GM21529 (cell line): ENCODE data around the gene DST.
"Not testable (repeated sequence)": the region's sequence is repeated elsewhere in the genome, so short reads cannot be mapped to it uniquely, and the experiment has no call there.

Source experiments
- ATAC-seq: cut with Tn5 transposase; IDR thresholded peaks from one replicate; pipeline ENCODE4 v1.9.1; 2021; ENCODE audit not compliant: unreplicated experiment

DST gene

GRCh38 chr6:56573624-56574023, 69.1 kb downstream of the DST start:
- no peak for ATAC-seq

- no peak for ATAC-seq
Measured at GRCh38 chr6:56572788-56573471, 69.8 kb downstream of the DST start.

DNA sequence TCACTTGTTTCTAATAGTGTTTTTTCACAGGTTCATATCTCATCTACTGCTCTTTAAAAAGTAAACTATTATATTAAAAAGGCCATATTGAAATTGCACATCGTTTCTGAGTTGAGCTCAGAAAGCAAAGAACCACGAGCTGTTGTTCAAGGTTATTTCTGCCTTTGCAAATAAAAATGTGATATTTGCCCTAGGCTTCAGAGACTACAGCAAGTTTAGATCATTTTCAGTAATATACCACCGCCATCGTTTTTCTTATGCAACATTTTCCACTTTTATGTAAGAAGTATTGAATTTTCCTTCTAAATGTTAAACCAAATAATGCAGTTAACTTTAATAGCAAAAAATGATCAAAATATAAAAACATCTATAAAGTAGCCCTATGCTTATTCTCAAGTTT, 71.1 kb downstream of the DST start:
- ATAC-seq: no peak

- peak; percentile 90 for ATAC-seq
Measured at GRCh38 chr6:56570413-56571359, 72.0 kb downstream of the DST start.

DNA sequence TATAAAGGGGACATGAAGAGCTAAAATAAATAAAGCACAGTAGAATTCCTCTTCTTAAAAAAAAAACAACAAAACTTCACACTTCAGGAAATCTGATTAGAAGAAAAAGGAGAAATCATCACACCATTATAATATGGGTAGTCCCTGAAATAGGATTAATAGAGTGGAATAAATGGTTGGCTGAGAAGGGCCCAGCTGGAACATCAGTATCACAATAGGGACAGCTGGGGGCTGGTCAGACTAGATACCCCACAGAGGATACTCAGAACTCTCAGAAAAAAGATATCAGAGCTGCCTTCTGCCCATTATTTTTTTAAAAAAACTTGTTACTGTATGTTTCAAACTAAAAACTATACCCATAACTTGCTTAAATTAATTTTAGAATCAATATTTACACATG, 75.2 kb downstream of the DST start:
- no peak for ATAC-seq

GRCh38 chr6:56562730-56563129, 80.0 kb downstream of the DST start:
- not testable (repeated sequence) for ATAC-seq

GRCh38 chr6:56556751-56557540, 85.7 kb downstream of the DST start:
- no peak for ATAC-seq

- no peak for ATAC-seq
Measured at GRCh38 chr6:56555438-56555872, 87.2 kb downstream of the DST start.

GRCh38 chr6:56552187-56553130, 90.2 kb downstream of the DST start:
- no peak for ATAC-seq

DNA sequence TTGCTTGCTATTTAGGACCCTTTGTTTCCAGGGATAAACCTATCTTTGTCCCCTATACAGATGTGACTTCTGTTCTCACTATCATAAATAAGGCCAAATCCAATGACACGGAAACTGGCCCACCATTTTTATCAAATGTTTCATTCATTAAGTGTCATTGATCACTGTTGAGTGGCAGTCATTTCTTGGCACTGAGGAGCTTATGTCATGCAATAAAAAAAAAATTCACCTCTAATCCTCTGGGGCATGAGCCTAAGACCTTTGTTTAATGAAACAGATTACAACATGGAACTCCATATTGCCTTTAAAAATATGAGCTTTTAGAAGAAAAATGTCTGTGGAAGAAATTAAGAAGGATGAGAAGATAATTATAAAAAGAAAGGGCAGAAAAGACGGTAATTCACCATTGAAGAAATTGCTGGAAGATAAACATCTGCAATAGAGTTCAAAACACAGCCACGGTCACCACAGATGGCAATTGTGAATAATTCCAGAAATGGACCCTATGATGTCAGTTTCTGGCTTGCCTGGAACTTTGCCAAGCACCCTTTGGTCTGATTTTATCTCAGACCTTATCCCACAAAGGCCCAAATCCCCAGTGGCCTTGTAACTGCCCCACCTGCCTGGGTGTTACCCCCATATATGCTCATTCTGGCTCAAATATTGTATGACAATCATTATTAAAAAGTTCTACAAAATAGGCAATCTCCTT, 91.1 kb downstream of the DST start:
- no peak for ATAC-seq

- ATAC-seq: no peak
Measured at GRCh38 chr6:56550301-56550700, 92.4 kb downstream of the DST start.

DNA sequence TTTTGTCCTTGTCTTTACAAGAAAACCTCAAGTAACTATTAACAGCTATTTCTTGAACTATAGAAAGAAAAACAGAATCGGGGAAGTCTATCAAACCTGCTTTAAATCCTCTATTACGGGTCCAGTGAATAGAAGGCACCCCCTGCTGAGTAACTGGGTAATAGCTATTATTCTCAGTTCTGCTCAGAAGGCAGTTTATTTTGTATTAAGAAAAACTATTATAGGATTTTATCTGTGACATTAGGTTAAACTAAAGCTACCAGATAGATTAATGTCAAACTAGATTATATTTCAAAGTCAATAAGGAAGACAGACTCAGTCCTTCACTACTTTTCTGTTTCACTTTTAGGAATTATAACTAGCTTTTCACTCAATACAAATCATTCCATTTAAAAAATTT, 93.7 kb downstream of the DST start:
- no peak for ATAC-seq

DNA sequence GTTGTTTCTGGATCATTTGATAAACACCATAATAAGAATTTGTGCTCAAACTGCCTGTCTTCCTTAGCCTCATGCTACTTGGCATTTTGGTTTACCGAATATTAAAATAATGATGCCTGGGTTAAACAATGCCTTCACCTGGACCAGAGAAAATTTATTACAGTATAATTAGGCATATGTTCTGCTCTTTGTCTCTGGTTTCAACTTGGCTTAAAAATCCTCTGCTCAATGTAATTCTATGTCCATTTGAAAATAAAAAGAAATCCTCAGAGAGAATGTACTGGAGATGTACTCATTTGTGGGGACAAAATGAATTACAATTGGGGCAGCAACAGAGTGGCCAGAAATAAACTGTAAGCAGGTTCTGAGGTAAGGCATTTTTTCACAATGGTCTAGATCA, 95.0 kb downstream of the DST start:
- ATAC-seq: no peak

GRCh38 chr6:56542364-56543331, 100.0 kb downstream of the DST start:
- ATAC-seq: peak; percentile 95

DNA sequence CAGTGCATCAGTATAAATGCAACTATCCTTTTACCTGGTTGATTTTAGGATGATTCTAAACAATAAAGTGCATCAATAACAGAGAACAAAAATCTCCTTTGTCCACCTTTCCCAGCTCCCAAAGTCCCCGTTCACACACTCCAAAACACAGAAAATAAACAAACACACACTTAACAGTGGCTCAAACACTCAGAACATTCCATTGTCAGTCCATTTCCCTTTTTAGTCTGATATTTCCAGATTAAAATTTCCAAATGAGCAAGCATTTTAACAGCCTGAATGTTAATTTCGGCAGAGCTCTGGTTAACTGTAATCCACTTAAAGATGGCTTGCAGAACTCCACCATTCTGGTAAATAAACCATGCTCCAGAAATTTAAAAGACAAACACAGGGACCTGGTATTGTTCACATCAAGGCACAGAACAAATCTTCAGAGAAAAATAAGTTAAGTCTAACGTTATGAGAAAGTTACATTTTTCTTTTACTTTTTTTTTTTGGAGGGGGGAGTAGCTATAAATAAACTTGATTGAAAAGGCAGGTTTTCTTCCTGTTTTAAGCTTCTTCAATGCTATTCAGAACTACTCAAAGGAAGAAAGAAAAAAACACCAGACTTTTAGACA, 100.8 kb downstream of the DST start:
- no peak for ATAC-seq

- ATAC-seq: no peak
Measured at GRCh38 chr6:56541030-56541600, 101.6 kb downstream of the DST start.

DNA sequence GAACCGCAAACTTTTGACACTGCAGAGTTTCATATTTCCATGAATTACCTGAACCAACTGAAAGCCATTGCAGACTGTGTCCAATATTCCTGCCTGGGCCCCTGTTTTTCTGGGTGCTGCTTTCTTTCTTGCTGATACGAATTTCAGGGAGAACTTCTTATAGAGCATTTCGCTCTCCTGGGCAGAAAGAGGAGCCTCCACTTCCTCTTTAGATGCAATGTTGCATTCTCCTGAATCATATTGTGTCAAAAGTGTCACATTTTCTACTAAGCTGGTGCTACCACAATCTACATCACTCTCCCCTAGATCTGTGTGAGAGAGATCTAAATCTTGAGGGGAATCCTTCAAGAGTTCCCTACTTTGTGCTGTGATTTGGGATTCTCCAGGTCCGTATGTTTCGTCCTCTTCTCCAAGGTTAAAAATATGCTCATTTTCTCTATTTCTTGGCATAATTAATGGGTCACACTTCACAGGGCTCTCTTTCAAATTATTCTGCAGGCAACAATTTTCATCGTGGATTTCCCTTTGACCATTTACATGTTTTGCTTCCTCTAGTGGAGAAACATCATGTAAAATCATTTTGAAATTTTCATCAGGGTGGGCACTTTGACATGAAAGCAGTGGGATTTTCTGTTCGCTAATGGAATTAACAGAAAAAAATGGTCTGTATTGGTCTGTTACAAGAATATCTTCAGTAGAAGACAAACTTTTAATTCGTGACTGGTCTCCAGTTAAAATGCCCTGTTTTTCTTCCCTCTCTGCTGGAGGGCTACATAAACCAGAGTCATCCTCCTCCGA, 102.3 kb downstream of the DST start:
- ATAC-seq: no peak
